ENCODE data around the gene OR2D3.
"Not testable (repeated sequence)": the region's sequence is repeated elsewhere in the genome, so short reads cannot be mapped to it uniquely, and the experiment has no call there.

Gene OR2D3

GRCh38 chr11:6943131-6943530 lies 22.3 kb downstream of the OR2D3 start:
- peaks cover 13% of the 10 kb centered on the region for H3K36me3 ChIP-seq (replicated peaks; ENCODE audit: insufficient read depth, low read length)
- H3K4me2 ChIP-seq (ENCODE audit: low read depth, low read length): no peak overlapping the region
- no peak for DNase-seq
- H3K4me3 ChIP-seq (ENCODE audit: low read length): no peak overlapping the region
- H3K27ac ChIP-seq (ENCODE audit: low read length): no peak overlapping the region
- H2AFZ ChIP-seq (ENCODE audit: low read length): no peak overlapping the region
- no peak overlapping the region for H3K9ac ChIP-seq (ENCODE audit: low read length)
- no peaks in the 10 kb centered on the region for H4K20me1 ChIP-seq (ENCODE audit: insufficient read depth, low read length)
- no peaks in the 10 kb centered on the region for H3K4me1 ChIP-seq (ENCODE audit: low read length)
- H3K79me2 ChIP-seq (ENCODE audit: low read length): peaks cover 19% of the 10 kb centered on the region
- TF ChIP-seq EZH2phosphoT487 (IDR thresholded peaks at IDR 0.05; ENCODE audit: low read length) (no peak), CTCF (IDR thresholded peaks at IDR 0.05; ENCODE audit: low read length) (no peak), EZH2 (optimal IDR thresholded peaks at IDR 0.05; ENCODE audit: low read depth, low read length) (no peak)
- H3K27me3 ChIP-seq (replicated peaks; ENCODE audit: insufficient read depth, low read length): no peaks in the 10 kb centered on the region
- H3F3A ChIP-seq (ENCODE audit: insufficient read depth, low read length): no peaks in the 10 kb centered on the region
- H3K9me2 ChIP-seq (replicated peaks; ENCODE audit: insufficient read depth, low read length): no peaks in the 10 kb centered on the region
- no peaks in the 10 kb centered on the region for H3K9me3 ChIP-seq (replicated peaks; ENCODE audit: insufficient read depth, low read length)

DNA sequence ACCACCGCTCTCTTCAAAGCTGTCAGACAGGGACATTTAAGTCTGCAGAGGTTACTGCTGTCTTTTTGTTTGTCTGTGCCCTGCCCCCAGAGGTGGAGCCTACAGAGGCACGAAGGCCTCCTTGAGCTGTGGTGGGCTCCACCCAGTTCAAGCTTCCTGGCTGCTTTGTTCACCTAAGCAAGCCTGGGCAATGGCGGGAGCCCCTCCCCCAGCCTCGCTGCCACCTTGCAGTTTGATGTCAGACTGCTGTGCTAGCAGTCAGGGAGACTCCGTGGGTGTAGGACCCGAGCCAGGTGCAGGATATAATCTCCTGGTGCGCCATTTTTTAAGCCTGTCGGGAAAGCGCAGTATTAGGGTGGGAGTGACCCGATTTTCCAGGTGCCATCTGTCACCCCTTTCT lies 33.4 kb downstream of the OR2D3 start:
- H3K9me2 ChIP-seq (replicated peaks; ENCODE audit: insufficient read depth, low read length); H3K9ac ChIP-seq (ENCODE audit: low read length); H3K79me2 ChIP-seq (ENCODE audit: low read length); H3K4me3 ChIP-seq (ENCODE audit: low read length); H4K20me1 ChIP-seq (ENCODE audit: insufficient read depth, low read length); H3K27ac ChIP-seq (ENCODE audit: low read length); H3F3A ChIP-seq (ENCODE audit: insufficient read depth, low read length); H3K36me3 ChIP-seq (replicated peaks; ENCODE audit: insufficient read depth, low read length); H2AFZ ChIP-seq (ENCODE audit: low read length); H3K4me2 ChIP-seq (ENCODE audit: low read depth, low read length); DNase-seq; H3K27me3 ChIP-seq (replicated peaks; ENCODE audit: insufficient read depth, low read length); H3K9me3 ChIP-seq (replicated peaks; ENCODE audit: insufficient read depth, low read length); H3K4me1 ChIP-seq (ENCODE audit: low read length): not testable (repeated sequence)

DNA sequence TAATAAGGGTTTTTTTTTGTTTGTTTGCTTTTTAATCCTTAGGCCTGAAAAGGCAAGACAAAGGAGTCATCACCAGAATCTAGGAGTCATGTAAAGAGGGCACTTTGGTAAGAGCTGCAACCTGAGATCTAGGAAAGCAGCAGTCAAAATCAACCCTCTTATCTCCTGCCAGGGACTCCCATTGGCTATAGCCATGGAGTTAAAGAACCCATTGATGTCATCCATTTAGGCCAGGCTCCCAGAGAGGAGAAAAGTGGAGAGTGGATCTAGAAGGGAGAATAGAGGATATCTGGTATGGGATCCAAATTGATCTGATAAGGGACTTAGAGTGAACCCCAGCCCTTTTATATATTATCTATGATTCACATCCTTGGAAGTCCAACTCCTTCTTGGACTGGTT lies 41.3 kb downstream of the OR2D3 start:
- no peak for DNase-seq
- Histone ChIP-seq H3K9me2 (replicated peaks; ENCODE audit: insufficient read depth, low read length) (no peaks in the 10 kb centered on the region), H3K9me3 (replicated peaks; ENCODE audit: insufficient read depth, low read length) (no peaks in the 10 kb centered on the region), H3K27ac (ENCODE audit: low read length) (peak overlapping the region; percentile 93), H3K9ac (ENCODE audit: low read length) (peak overlapping the region; percentile 70), H3K27me3 (replicated peaks; ENCODE audit: insufficient read depth, low read length) (no peaks in the 10 kb centered on the region), H3K4me2 (ENCODE audit: low read depth, low read length) (peak overlapping the region; percentile 56), H3K79me2 (ENCODE audit: low read length) (peaks cover 19% of the 10 kb centered on the region), H3K4me3 (ENCODE audit: low read length) (no peak overlapping the region; the same call in 1 of the 2 replicates), H4K20me1 (ENCODE audit: insufficient read depth, low read length) (no peaks in the 10 kb centered on the region), H3K36me3 (replicated peaks; ENCODE audit: insufficient read depth, low read length) (0 out of 2 replicates have a peak, but pooled peaks cover 9% of the 10 kb centered on the region), H2AFZ (ENCODE audit: low read length) (no peak overlapping the region), H3K4me1 (ENCODE audit: low read length) (peaks cover 51% of the 10 kb centered on the region), H3F3A (ENCODE audit: insufficient read depth, low read length) (peaks cover 30% of the 10 kb centered on the region)
- TF ChIP-seq EZH2 (optimal IDR thresholded peaks at IDR 0.05; ENCODE audit: low read depth, low read length) (no peak), EZH2phosphoT487 (IDR thresholded peaks at IDR 0.05; ENCODE audit: low read length) (no peak), CTCF (IDR thresholded peaks at IDR 0.05; ENCODE audit: low read length) (no peak)

DNA sequence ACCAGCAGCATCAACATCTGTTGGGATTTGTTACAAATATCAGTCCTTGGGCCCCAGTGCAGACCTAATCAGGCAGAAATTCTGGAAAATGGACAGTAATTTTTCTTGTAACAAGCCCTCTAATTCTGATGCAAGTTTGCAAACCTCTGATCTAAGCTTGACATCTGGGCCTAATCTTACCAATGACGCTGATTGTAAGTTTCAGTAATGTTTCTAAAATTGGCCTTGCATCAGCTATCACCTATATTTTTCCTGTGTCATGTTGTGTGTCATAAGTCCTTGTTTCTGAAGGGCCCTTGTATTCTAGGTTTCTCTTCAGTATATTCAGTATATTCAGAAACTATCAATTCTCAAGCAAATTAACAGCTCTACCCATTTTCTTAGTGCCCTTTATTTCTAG lies 41.9 kb downstream of the OR2D3 start:
- Histone ChIP-seq H3K9me3 (replicated peaks; ENCODE audit: insufficient read depth, low read length) (no peaks in the 10 kb centered on the region), H3F3A (ENCODE audit: insufficient read depth, low read length) (peaks cover 30% of the 10 kb centered on the region), H3K27me3 (replicated peaks; ENCODE audit: insufficient read depth, low read length) (no peaks in the 10 kb centered on the region), H3K4me1 (ENCODE audit: low read length) (peaks cover 51% of the 10 kb centered on the region), H3K79me2 (ENCODE audit: low read length) (peaks cover 17% of the 10 kb centered on the region), H3K27ac (ENCODE audit: low read length) (peak overlapping the region; percentile 93), H3K36me3 (replicated peaks; ENCODE audit: insufficient read depth, low read length) (0 out of 2 replicates have a peak, but pooled peaks cover 3% of the 10 kb centered on the region), H3K9me2 (replicated peaks; ENCODE audit: insufficient read depth, low read length) (no peaks in the 10 kb centered on the region), H3K4me2 (ENCODE audit: low read depth, low read length) (peak overlapping the region; percentile 56), H4K20me1 (ENCODE audit: insufficient read depth, low read length) (no peaks in the 10 kb centered on the region), H3K4me3 (ENCODE audit: low read length) (peak overlapping the region; percentile 9; the same call in 1 of the 2 replicates), H3K9ac (ENCODE audit: low read length) (peak overlapping the region; percentile 70), H2AFZ (ENCODE audit: low read length) (no peak overlapping the region)
- no peak for TF ChIP-seq EZH2 (optimal IDR thresholded peaks at IDR 0.05; ENCODE audit: low read depth, low read length)
- no peak for TF ChIP-seq EZH2phosphoT487 (IDR thresholded peaks at IDR 0.05; ENCODE audit: low read length)
- no peak for TF ChIP-seq CTCF (IDR thresholded peaks at IDR 0.05; ENCODE audit: low read length)
- DNase-seq: peak; percentile 87

Measured in MM.1S (cell line).